HepG2 (cell line): ENCODE data around the gene ACSL1. TPM values are rescaled to one million over a fixed set of nuclear protein-coding genes. Genes with fewer than 3 reads are reported as not detected.

Experiments
- GABPB1 ChIP-seq: IDR thresholded peaks from 2 replicates; pipeline ENCODE4 v1.6.1; 2016; ENCODE audit warnings: mild to moderate bottlenecking, missing genetic modification reagents, moderate library complexity, missing compliant biosample characterization
- HCFC1 ChIP-seq: fragments of 150-350 bp; IDR thresholded peaks from 2 replicates; pipeline ENCODE4 v1.6.1; 2014; ENCODE audit warnings: low read depth, low read length
- NFAT5 ChIP-seq: sonication (generic); formaldehyde crosslinking; IDR thresholded peaks from 2 replicates; pipeline ENCODE4 v1.4.0; 2020; ENCODE audit warnings: missing genetic modification reagents
- RELA ChIP-seq: sonication (generic); formaldehyde crosslinking; IDR thresholded peaks from 2 replicates; pipeline ENCODE4 v1.4.0; 2020; ENCODE audit warnings: missing genetic modification reagents
- STAT6 ChIP-seq: sonication (generic); formaldehyde crosslinking; IDR thresholded peaks from 2 replicates; pipeline ENCODE4 v1.4.0; 2020; ENCODE audit warnings: missing genetic modification reagents, mild to moderate bottlenecking, borderline replicate concordance
- ZBTB21 ChIP-seq: sonication (generic); formaldehyde crosslinking; IDR thresholded peaks from 2 replicates; pipeline ENCODE4 v1.4.0; 2020; ENCODE audit warnings: missing genetic modification reagents
- ZHX1 ChIP-seq: sonication (generic); formaldehyde crosslinking; IDR thresholded peaks from 2 replicates; pipeline ENCODE4 v1.8.1; 2022; ENCODE audit warnings: low read depth, mild to moderate bottlenecking, missing genetic modification reagents
- ZIK1 ChIP-seq: sonication (generic); formaldehyde crosslinking; IDR thresholded peaks from 2 replicates; pipeline ENCODE4 v1.5.0; 2020; ENCODE audit warnings: mild to moderate bottlenecking, low read depth, missing genetic modification reagents, borderline replicate concordance
- ZMYM2 ChIP-seq: sonication (generic); formaldehyde crosslinking; IDR thresholded peaks from 2 replicates; pipeline ENCODE4 v1.8.0; 2022; ENCODE audit warnings: mild to moderate bottlenecking, missing genetic modification reagents
- ZNF124 ChIP-seq: sonication (generic); formaldehyde crosslinking; IDR thresholded peaks from 2 replicates; pipeline ENCODE4 v1.4.0; 2020; ENCODE audit warnings: missing genetic modification reagents
- ZNF337 ChIP-seq: sonication (generic); formaldehyde crosslinking; IDR thresholded peaks from 2 replicates; pipeline ENCODE4 v1.5.1; 2020; ENCODE audit warnings: missing genetic modification reagents, low read depth, mild to moderate bottlenecking, borderline replicate concordance
- ZNF691 ChIP-seq: sonication (generic); formaldehyde crosslinking; IDR thresholded peaks from 2 replicates; pipeline ENCODE4 v1.4.0; 2020; ENCODE audit warnings: missing genetic modification reagents, low read depth, mild to moderate bottlenecking, borderline replicate concordance
- polyA plus RNA-seq, 8 experiments: library from polyadenylated mRNA; depleted of rRNA in 3 of 8; stranded (reverse) in 7 of 8; unstranded in 1 of 8; fragments of >200 nt; fragmentation: Illumina TruSeq in 4 of 8; extraction: Trizol in 4 of 8; gene quantifications; 2 replicates each; pipeline versions ENCODE4 v1.2.1 to v1.2.3, GENCODE V29; 2011 to 2016; ENCODE audit warnings: low read depth in 4 of 8, missing spikeins in 1 of 8, mixed read lengths in 1 of 8; ENCODE audit not compliant: insufficient read depth in 1 of 8
- total RNA-seq, 5 experiments: library from RNA; depleted of rRNA; stranded (reverse); fragments of >200 nt; fragmentation: Illumina TruSeq; extraction: Trizol; gene quantifications; 2 replicates each; pipeline ENCODE4 v1.2.3, GENCODE V29; 2016; ENCODE audit warnings: low read depth in 1 of 5

Gene ACSL1
- total and polyA plus RNA-seq, 2 of the 13 experiments (the other 11 are each of a cell fraction or from before 2014, with no cell fraction given), result 10.0 to 29.8 TPM

- TF ChIP-seq ZHX1 (0 out of 2 replicates have a peak, but pooled peaks have one; percentile 29), ZNF124 (CRISPR knock-in tag) (no peak), STAT6 (CRISPR knock-in tag) (no peak), GABPB1 (CRISPR knock-in tag) (peak; percentile 68; the same call in 1 of the 2 replicates), ZNF337 (CRISPR knock-in tag) (no peak), NFAT5 (CRISPR knock-in tag) (no peak), ZMYM2 (CRISPR knock-in tag) (no peak), ZNF691 (no peak), ZIK1 (CRISPR knock-in tag) (peak; percentile 56; the same call in 1 of the 2 replicates), HCFC1 (no peak), RELA (no peak), ZBTB21 (no peak)
These were observed at the start of gene ACSL1 (continued) for GRCh38 chr4:184825896-184826690.
